GM20431 (cell line): Measurements from ENCODE around the gene ADAM10.

ENCODE experiments used
- in situ Hi-C: fragments of 300-500 bp; cut with MseI, MboI; formaldehyde crosslinking; loops from one replicate; pipeline ENCODE4 v1.15.0; 2020; ENCODE audit warnings: low sequenced_read_pairs; ENCODE audit not compliant: unreplicated experiment

Gene ADAM10

DNA sequence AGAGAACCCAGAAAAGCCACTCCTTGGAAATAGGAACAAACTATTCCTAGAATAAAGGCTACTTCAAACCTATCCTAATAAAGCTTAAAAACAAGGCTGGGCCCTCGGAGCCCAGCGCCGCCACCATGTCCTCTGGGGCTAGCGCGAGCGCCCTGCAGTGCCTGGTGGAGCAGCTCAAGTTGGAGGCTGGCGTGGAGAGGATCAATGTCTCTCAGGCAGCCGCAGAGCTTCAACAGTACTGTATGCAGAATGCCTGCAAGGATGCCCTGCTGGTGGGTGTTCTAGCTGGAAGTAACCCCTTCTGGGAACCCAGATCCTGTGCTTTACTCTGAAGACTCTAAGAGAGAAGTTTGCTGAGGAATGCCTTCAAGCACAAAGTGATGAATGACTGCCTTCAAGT is 63.2 kb downstream of the ADAM10 start:
- in situ Hi-C loops: no loop called here

DNA sequence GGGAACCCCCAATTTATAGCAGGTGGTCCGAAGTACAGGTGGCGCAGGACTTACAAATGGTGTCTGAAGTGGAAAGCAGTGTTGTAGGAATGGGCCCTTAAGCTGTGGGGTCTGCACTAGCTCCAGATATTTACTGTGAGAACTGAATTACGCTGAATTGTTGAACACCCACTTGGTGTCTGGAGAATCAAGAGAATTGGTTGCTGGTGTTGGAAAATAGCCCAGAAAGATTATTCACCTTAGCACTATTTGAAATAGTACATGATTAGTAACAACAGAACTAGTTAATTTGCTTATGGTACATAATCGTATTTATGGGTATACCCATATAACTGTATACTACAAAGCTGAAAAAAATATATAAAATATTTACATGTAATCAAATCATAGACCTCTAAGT is 64.8 kb downstream of the ADAM10 start:
- in situ Hi-C loops: no loop called here

DNA sequence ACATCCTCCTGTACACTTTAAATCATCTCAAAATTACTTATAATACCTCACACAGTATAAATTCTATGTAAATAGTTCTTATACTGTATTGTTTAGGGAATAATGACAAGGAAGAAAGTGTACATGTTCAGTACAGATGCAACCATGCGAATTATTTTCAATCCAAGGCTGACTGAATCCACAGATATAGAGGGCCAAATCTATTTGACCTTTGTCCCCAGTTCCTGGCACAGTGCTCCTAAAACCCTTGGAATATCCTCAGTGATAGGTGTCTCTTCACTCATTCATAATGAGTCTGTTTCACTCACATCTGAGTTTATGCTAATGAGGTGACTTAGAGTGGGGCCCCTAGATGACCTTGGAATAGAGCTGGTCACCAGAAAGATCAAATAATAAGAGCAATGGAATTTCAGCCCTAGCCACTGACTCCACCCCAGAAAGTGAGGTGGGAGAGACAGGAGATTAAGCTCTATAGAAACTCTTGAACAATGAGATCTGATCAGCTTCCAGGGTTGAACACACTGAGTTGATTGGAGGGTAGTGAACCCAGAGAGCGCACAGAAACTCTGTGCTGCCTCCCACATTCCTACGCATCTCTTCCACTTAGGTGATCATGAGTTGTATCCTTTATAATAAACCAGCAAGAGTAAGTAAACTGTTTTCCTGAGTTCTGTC is 65.3 kb downstream of the ADAM10 start:
- in situ Hi-C loops: no loop called here

DNA sequence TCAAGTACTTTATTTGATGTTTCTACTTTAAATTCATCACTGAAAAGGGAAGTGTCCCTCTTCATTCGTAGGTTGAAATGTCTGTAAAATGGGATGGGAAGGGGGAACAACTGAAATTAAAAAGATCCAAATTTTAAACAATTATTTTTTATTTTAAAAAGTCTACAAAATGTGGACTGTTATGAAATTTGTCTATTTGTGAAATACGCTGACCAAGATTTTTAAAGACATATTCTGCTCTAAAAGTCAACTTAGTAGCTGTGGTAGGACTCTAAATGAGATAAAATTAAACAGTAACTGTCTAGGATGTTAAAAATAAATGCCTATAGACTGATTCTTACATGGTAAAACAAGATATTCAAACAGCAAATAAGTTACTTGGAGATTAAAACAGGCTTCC is 67.3 kb downstream of the ADAM10 start:
- in situ Hi-C loops: no loop called here

DNA sequence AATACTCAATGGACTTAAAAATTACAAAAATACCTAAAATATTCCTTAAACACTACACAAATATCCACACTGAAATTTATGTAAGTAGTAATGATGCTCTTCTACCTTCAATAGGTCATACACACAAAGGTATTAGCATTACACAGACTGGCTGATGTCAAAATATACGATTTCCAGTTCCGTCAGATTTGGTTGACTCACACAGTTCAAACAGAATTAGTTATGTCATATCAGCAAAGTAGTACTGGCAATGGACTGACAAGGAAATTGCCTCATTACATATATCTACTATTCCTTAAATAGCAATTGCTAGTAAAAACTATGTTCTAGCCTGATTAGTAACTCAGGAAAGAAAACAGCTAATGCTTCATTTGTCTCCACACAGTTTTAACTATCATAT is 70.8 kb downstream of the ADAM10 start:
- in situ Hi-C loops: no loop called here

DNA sequence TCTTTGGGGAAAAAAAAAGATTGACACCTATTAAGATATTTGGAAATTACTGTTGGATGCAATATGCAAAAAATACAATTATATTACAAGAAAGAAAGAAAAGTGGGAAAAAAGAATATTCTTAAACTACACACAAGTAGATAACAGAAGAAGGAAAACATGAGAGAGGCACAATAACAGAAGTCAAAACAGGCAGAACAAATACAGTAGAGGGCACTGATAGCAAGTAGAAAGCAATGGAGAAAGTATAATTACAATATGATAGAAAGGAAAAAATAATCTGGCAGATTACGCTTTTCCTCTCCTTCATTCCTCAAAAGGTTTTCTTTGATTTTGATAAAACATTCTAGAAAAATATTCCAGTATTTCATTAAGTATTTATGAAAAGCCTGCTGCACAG is 72.1 kb downstream of the ADAM10 start:
- in situ Hi-C loops: no loop called here

DNA sequence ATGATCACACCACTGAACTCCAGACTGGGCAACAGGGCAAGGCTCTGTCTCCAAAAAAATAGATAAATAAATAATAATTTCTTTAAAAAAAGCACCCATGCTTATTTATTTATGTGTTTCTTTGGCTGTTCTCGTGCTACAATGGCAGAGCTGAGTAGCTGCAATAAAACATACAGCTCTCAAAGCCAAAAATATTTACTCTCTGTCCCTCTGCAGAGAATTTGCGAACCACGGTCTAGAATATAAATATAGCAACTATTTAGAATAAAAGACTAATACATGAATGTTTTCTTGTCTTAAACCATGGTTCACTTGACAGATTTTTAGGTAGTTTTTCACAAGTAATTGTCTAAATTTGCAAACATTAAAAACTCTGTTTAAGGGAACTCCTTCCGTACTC is 72.7 kb downstream of the ADAM10 start:
- in situ Hi-C loops: no loop called here

DNA sequence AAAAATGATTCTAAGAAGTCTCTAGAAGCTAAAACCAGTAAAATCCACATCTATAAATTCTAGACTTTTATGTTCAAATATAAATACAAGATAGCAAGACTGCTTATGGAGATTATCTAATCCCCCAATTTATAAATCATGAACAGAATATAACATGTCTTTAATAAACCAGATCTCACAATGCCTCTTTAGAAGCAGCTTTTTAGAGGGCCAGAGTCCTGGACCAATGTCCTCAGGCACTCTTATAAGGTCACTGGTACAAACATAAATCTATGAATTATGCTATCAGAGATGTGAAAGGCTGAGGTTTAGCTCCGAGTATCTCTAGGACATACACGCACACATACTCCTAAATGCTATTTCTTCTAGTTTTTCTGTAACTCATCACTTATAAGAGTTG is 78.3 kb downstream of the ADAM10 start:
- in situ Hi-C loops: no loop called here

DNA sequence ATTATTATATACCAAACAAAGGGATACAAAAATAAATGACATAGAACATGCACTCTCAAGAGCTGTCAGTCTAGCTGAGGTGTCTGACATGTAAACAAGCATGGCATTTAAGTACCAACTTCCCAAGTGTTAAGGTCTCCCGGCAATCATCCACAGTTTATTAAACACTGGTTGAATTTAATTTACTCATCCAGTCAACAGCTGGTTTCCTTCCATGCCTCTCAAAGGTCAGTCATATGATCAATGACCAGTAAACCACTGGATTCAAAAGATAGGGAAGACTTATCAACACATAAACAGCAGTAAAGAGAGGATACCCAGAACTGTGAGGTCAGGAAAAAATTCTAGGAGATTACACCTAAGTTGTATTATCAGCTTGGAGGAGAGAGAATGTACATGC is 80.4 kb downstream of the ADAM10 start:
- in situ Hi-C loops: no loop called here

DNA sequence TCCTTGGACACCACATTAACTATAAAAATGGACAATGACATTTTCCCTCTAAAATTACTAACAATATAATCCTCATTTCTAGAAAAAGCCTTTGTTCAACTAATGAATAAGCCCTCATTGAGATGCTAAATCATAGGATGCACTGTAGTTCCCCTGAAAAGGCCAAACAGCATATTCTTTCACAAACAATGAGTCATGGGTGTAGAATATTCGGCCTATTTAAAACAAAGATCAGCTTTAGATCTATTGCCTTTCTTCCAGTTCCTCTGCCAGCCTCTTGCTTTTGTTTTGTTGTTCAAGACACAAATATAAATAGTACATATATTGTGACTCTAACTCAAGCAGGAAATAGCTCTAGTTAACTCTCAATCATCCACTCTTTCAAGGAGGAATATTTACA is 82.5 kb downstream of the ADAM10 start:
- in situ Hi-C loops: no loop called here

DNA sequence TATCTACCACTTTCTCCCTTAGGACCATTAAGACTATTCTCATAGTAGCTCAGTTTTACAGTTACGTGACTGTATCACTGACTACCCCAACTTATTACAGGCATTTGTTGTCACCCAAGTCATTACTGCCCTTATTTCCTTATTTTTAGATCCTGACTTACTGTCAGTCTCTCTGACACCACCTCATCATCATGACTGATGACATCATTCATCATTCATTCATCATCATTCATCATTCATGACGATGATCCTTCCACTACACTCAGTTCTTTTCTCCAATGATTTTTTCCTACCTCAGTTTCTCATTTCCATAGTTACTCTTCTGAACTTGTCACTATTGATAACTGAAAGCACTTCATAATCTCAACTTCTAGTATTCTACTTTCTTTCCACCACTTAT is 83.8 kb downstream of the ADAM10 start:
- in situ Hi-C loops: no loop called here

DNA sequence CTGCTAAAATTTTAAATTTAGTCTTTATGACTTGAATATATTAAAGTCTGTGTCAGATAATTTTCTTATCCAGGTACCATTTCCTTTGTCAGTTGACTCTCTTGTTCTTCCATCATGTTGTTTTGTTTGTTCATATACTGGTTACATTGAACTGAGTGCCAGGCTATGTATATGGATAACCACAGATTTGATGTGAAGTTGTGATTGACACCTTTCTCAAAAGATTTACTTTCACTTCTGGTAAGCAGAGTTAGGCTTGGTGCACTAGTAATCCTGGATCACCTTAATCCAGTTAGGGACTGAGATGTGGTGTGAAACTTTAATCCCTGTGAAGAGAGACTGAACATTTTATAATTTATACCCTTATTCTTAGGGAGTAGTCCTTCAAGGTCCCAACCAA is 99.4 kb downstream of the ADAM10 start:
- in situ Hi-C loops: no loop called here

DNA sequence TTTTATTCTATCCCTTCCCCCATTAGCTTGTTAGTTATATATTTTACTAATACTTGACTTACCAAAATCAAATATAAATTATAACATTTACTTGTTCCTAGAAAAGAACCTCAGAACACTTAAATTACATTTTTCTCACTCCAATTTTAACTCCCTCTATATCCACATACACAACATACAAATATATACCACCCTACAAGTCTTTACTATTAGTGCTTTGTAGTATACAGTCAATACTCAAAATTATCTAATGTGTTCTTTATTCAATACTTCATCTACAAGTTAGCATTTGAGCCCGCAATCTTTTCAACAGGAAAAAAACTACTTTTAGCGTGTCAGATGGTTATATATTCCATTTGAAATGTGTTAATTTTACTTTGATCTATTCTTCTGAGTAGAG is 100.3 kb downstream of the ADAM10 start:
- in situ Hi-C loops: no loop called here

DNA sequence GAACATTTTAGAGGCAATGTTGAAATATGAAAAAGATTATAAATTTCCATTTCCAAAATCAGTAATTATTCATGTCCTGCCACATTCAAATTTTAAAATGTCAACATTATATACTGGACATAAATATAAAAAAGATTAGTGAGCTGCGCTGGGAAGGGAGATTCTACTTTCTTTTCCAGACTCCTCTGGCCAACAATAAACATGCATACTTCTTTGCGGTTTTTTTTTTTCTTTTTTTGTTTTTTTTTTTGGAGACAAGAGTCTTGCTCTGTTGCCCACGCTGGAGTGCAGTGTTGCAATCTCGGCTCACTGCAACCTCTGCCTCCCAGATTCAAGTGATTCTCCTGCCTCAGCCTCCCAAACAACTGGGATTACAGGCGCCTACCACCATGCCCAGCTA is 105.5 kb downstream of the ADAM10 start:
- in situ Hi-C loops: no loop called here

DNA sequence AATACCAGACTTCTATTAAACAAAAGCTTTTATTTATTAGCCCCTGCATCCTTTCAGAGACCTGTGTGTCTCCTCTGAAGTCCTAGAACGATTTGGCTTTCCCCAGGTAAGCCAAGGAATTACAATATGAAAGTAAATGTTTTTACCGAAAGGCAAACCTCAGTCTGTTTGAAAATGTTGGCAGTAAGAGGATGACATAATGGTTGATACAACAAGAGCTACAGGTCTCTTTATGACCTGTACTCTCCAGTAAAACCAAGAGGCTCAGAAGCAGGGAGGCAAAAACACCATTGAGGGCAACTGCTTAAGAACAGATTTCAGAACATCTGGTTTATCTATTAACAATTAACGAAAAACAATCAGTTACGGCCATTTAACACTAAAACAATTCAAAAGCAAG is 107.8 kb downstream of the ADAM10 start:
- in situ Hi-C loops: no loop called here

DNA sequence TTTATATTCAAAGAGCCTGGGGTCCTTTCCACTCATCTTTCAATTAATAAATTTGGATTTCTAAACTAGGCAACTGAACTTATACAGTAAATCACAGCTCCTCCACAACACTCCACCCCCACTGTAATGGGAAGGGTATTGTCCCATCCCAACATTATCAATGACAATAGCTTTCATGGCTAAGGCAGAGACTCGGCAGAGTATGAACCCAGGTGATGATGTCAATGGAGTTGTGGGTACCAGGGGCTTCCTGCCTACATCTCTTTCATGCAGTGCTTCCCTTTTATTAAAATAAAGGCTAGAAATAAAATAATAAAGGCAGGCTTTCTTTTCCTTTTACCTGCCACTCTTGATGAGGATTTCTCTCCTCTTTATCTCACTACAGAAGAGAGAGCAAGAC is 109.5 kb downstream of the ADAM10 start:
- in situ Hi-C loops: no loop called here

DNA sequence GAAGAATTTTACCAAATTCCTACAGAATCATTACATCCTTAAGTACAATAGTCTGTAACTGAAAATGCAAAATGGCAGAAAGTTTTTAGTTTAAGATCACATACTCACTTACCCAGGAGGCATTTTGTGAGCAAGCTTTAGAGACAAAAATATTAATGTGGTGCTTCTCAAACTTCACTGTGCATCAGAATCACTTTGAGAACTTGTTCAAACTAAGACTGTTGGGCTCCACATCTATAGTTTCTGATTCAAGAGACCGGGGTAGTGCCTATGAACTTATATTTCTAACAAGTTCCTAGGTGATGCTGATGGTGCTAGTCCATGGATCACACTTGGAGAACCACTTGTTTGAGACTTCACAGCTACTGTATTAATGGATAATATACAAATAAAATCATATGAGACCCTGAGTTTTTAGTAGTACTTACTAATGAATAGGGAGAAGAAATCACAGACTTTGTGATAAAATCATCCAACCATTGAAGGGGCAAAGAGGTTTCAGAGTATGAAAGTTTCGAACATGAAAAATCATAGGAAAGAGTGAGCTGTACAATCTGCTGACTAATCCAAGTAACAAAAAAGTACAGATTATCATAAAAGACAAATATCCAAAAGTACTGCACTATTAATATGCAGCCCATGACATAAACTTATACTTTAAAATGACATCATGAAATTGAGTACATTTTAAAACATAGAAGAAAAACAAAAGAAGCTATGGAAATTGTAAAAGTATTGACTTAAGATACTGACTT is 110.3 kb downstream of the ADAM10 start:
- in situ Hi-C loops: no loop called here

DNA sequence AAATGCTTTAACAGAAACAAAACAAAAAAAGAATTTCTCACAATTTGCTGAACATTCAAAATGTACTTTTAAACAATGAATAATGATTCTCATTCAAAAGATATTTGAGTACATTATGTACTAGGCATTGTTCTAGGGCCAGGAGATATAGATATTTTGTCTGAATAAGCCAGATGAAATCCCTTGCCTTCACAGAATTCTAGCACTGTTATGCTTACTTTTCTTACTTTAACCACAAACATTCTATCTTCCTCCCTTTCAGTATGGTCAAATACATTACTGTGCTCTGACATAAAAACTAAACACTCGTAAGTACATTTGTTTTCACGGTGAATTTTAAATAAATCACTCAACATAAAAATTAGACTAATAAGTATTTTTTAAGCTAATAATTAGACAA is 116.7 kb downstream of the ADAM10 start:
- in situ Hi-C loops: no loop called here

DNA sequence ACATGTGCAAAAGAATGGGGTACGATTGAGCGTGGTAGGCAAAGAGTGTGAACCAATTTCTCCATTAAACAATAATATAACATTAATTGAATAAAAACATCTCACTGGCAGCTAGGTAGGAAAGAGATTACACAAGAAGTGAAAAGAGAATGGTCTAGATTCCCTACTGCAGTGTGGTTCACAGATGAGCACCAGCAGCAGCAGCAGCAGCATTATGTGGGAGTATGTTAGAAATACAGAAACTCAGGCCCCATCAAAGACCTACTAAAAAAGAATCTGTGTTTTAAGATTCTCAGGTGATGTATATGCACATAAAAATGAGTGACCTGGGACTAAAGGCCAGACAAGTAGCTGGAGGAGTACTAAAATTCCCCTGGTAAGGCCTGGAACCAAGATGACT is 118.2 kb downstream of the ADAM10 start:
- in situ Hi-C loops: no loop called here

DNA sequence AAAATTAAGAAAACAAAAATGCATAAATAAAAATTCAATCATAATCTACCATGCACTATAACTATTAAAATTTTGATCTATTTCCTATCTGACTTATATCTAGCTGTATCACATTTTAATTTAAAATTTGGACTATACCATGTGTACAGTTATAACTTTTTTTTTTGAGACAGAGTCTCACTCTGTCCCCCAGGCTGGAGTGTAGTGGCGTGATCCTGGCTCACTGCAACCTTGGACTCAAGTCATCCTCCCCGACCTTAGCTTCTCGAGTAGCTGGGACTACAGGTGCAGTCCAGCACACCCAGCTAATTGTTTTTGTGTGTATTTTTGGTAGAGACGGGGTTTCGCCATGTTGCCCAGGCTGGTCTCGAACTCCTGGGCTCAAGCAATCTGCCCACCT is 119.9 kb downstream of the ADAM10 start:
- in situ Hi-C loops: no loop called here

DNA sequence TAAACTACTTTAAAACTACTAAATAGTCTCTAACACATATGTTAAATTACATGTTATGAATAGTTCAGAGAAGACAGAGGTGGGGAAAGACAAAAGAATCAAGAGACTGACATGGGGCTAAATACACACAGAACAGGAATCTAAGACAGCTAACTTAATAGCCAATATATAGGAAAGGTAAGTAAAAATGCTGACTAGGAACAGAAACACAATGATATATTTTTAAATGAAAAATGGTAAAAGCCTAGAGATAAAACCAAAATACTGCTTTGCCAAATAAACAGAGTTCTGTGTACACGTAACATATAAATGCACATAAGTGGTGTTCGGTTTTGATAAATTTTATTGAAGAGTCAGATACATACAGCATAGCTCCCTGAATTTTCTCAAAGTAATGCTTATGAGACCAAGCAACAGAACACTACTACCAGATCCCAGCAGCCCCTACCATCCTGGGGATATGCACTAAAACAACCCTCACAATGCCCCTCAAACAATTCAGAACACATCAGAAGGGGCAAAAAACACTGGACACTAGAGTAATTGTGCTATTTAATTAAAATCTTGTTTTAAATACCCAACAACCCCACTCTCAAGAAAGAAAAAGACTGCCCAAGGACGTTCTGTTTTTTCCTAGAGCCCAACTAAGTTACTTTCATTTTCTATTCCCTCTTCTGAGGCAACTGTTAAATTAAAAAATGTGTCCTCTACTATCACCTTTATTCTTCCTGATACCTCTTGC is 121.1 kb downstream of the ADAM10 start:
- in situ Hi-C loops: no loop called here
